C4-2B (cell line): ENCODE data around the gene MAFG.

ENCODE experiments used
- ZFX ChIP-seq: fragments of 450-650 bp; IDR thresholded peaks from 2 replicates; pipeline ENCODE4 v1.6.1; 2017
- TF ChIP-seq, protein P1 (sequence below): fragments of 450-650 bp; conservative IDR thresholded peaks from 2 replicates; pipeline ENCODE4 v1.5.1; 2017; ENCODE audit warnings: mild to moderate bottlenecking

- TF ChIP-seq, protein P1, sequence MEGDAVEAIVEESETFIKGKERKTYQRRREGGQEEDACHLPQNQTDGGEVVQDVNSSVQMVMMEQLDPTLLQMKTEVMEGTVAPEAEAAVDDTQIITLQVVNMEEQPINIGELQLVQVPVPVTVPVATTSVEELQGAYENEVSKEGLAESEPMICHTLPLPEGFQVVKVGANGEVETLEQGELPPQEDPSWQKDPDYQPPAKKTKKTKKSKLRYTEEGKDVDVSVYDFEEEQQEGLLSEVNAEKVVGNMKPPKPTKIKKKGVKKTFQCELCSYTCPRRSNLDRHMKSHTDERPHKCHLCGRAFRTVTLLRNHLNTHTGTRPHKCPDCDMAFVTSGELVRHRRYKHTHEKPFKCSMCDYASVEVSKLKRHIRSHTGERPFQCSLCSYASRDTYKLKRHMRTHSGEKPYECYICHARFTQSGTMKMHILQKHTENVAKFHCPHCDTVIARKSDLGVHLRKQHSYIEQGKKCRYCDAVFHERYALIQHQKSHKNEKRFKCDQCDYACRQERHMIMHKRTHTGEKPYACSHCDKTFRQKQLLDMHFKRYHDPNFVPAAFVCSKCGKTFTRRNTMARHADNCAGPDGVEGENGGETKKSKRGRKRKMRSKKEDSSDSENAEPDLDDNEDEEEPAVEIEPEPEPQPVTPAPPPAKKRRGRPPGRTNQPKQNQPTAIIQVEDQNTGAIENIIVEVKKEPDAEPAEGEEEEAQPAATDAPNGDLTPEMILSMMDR: no peak
- no peak for TF ChIP-seq ZFX
Observed at GRCh38 chr17:81942167-81942553, 14.6 kb upstream of the MAFG start.
